Measurements from ENCODE around the gene CDC25A. TPM values are rescaled to one million over a fixed set of nuclear protein-coding genes. Genes with fewer than 3 reads are reported as not detected.
A peak's percentile ranks its signal among the peaks of the same experiment; 100 is the strongest.

The CDC25A gene
- total and polyA plus RNA-seq, 7 experiments from 2014 or later, result 0.61 to 20.7 TPM; not detected in 5

DNA sequence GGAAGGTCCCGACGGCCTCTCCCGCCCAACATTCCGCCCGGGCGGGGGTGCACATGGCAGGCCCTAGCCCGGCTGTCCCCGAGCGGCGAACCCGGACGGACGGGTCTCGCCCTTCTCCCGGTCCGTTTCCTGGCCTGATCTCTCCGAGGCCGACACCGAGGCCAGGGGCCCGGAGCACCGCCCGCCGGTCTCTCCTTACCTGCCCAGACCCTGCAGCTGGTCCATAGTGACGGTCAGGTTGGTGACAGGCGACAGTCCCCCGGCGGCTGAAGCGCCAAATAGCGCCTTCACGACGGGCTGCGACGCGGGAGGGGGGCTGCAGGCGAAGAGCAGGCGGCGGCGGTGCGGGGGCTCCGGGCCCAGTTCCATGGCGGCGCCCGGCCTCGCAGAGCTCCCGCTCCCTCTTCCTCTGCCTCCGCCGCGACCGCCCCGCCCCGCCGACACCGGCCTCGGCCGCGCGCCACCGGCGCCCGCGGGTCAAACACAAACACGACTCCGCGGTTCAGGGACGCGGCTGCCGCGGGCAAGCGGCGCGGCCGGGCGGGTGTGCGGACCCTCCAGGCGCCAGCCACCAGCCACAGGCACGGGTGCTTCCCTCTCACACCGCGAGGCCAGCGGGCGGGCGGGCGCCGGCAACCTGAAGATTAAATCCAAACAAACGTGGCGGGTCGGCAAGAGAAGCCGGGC, 495 bp downstream of the CDC25A start:
- ChIA-PET CTCF (interaction anchor here (0.5 to 1.2 kb wide), 3 partner anchors 11 to 249 kb away, joined by 3 to 7 read pairs (median 3); no protein-coding TSS in a partner anchor), POLR2A (interaction anchor here (0.9 kb wide), 1 partner anchor 54 kb away, joined by 4 read pairs; the partner anchor contains the start of gene ZNF589)
- no peak overlapping the region for H3K27ac ChIP-seq (ENCODE audit: low read depth, low read length)
- H3K9me3 ChIP-seq (ENCODE audit: control insufficient read depth in 2 of 3, low read length in 3 of 3), result no peaks in the 10 kb centered on the region
- ATAC-seq, result peak; percentile 7
- peaks cover 4 to 6% of the 10 kb centered on the region in 2 donors for H3K4me1 ChIP-seq (ENCODE audit: control insufficient read depth in 2 of 2, insufficient read depth in 2 of 2, low read length in 2 of 2)
- H3K27me3 Mint-ChIP-seq, result peaks cover 0 to 21% (median 14%) of the 10 kb centered on the region in 5 donors
- H3K27me3 ChIP-seq (ENCODE audit: control insufficient read depth in 2 of 2, insufficient read depth in 2 of 2, low read length in 2 of 2), result no peaks in the 10 kb centered on the region
- H3K4me3 ChIP-seq (ENCODE audit: low read length), result peak overlapping the region; percentile 88
- H3K27ac Mint-ChIP-seq, result peak overlapping the region in 2 of 9 donors; percentile 60 to 84
- DNase-seq, result peak in 2 of 9 donors; percentile 30 to 67
- peaks cover 6 to 40% (median 13%) of the 10 kb centered on the region in 7 donors for H3K4me1 Mint-ChIP-seq
- intact Hi-C loops (cut with micrococcal nuclease), result loop anchor here (1.0 to 5.0 kb wide), 17 partner anchors 54 to 1285 kb away; partner anchors contain the start of genes CCDC51 (in 2 of the 2), NME6 (in 2 of the 2), PFKFB4 (in 2 of the 2) and TMA7 (in 2 of the 2)
- peak overlapping the region; percentile 89 to 96 (median 94) for H3K4me3 Mint-ChIP-seq
- no peaks in the 10 kb centered on the region for H3K9me3 Mint-ChIP-seq
- H3K36me3 ChIP-seq (ENCODE audit: control insufficient read depth in 2 of 3, insufficient read depth in 3 of 3, low read length in 3 of 3), result no peaks in the 10 kb centered on the region
- H3K36me3 Mint-ChIP-seq, result peaks cover 0 to 23% (median 0%) of the 10 kb centered on the region in 5 donors

DNA sequence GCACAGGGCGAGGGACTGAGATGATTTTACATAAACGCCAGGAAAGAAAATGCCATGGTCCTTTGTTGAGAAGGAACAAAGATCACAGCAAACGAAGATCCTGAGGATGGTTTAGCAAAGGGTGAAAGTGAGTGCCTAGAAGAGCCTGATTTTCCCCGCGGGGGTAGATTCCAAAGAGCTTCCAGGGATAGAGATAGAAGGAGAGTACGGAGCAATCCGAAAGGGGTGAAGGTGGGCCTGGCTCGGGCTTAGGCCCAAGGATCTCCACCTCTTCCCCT, 977 bp downstream of the CDC25A start:
- H3K27ac ChIP-seq (ENCODE audit: low read depth, low read length), result no peak overlapping the region
- no peaks in the 10 kb centered on the region for H3K9me3 ChIP-seq (ENCODE audit: control insufficient read depth in 2 of 3, low read length in 3 of 3)
- H3K4me3 ChIP-seq (ENCODE audit: low read length), result peak overlapping the region; percentile 35
- intact Hi-C loops (cut with micrococcal nuclease), result loop anchor here in 1 of 2 donors (5.0 kb wide), 3 partner anchors 470 to 1285 kb away; partner anchors contain the start of genes ARIH2 and DAG1
- H3K4me3 Mint-ChIP-seq, result peak overlapping the region; percentile 49 to 94 (median 82)
- H3K36me3 ChIP-seq (ENCODE audit: control insufficient read depth in 2 of 3, insufficient read depth in 3 of 3, low read length in 3 of 3), result no peaks in the 10 kb centered on the region
- peaks cover 0 to 21% (median 15%) of the 10 kb centered on the region in 5 donors for H3K27me3 Mint-ChIP-seq
- peak overlapping the region in 3 of 9 donors; percentile 8 to 56 (median 9) for H3K27ac Mint-ChIP-seq
- no peak for DNase-seq
- no peaks in the 10 kb centered on the region for H3K27me3 ChIP-seq (ENCODE audit: control insufficient read depth in 2 of 2, insufficient read depth in 2 of 2, low read length in 2 of 2)
- peaks cover 4 to 6% of the 10 kb centered on the region in 2 donors for H3K4me1 ChIP-seq (ENCODE audit: control insufficient read depth in 2 of 2, insufficient read depth in 2 of 2, low read length in 2 of 2)
- no peak for ATAC-seq
- POLR2A ChIA-PET, result no interaction called here
- CTCF ChIA-PET, result no interaction called here
- no peaks in the 10 kb centered on the region for H3K9me3 Mint-ChIP-seq
- peaks cover 0 to 26% (median 0%) of the 10 kb centered on the region in 5 donors for H3K36me3 Mint-ChIP-seq
- peaks cover 6 to 45% (median 13%) of the 10 kb centered on the region in 7 donors for H3K4me1 Mint-ChIP-seq

DNA sequence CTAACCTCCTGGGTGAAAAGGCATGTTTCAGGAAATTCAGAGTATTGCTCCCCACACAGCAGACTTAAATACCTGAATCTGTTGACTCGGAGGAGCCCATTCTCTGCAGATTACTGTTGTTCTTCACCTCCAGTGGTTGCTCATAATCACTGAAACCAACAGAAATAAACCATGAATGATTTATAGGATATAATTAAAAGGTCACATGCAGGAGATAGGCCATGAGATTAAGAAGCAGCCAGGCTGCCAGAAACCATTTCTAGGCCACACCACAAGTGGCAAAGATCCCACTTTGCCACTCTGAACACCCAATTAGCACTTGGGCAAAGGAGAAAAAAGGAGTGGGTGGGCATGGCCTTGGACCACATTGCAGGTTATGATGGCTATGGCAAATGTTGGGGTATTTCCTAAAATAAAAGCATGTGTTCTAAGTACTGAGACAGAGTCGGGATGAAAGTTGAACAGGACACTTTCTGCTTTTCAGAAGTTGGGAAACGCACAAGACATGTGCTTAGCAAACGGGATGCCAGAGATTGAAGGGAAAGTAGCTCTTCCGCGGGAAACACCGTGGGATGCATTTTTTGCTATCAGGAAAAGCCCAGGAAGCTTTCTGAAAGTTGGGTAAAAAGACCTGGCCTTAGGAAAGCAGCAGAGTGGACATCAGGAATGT, 1.5 kb downstream of the CDC25A start:
- H3K4me3 Mint-ChIP-seq, result peak overlapping the region; percentile 49 to 94 (median 82)
- H3K27ac Mint-ChIP-seq, result peak overlapping the region in 3 of 9 donors; percentile 8 to 56 (median 9)
- Histone ChIP-seq H3K9me3 (ENCODE audit: control insufficient read depth in 2 of 3, low read length in 3 of 3) (no peaks in the 10 kb centered on the region), H3K4me1 (ENCODE audit: control insufficient read depth in 2 of 2, insufficient read depth in 2 of 2, low read length in 2 of 2) (peaks cover 4 to 6% of the 10 kb centered on the region in 2 donors), H3K36me3 (ENCODE audit: control insufficient read depth in 2 of 3, insufficient read depth in 3 of 3, low read length in 3 of 3) (no peaks in the 10 kb centered on the region), H3K27me3 (ENCODE audit: control insufficient read depth in 2 of 2, insufficient read depth in 2 of 2, low read length in 2 of 2) (no peaks in the 10 kb centered on the region), H3K4me3 (ENCODE audit: low read length) (no peak overlapping the region), H3K27ac (ENCODE audit: low read depth, low read length) (no peak overlapping the region)
- intact Hi-C loops (cut with micrococcal nuclease), result loop anchor here in 1 of 2 donors (5.0 kb wide), 3 partner anchors 471 to 1286 kb away; partner anchors contain the start of genes ARIH2 and DAG1
- H3K4me1 Mint-ChIP-seq, result peaks cover 6 to 49% (median 13%) of the 10 kb centered on the region in 7 donors
- no peak for DNase-seq
- H3K27me3 Mint-ChIP-seq, result peaks cover 0 to 21% (median 17%) of the 10 kb centered on the region in 5 donors
- POLR2A ChIA-PET, result no interaction called here
- H3K36me3 Mint-ChIP-seq, result peaks cover 0 to 31% (median 0%) of the 10 kb centered on the region in 5 donors
- no peak for ATAC-seq
- CTCF ChIA-PET, result no interaction called here
- H3K9me3 Mint-ChIP-seq, result no peaks in the 10 kb centered on the region

DNA sequence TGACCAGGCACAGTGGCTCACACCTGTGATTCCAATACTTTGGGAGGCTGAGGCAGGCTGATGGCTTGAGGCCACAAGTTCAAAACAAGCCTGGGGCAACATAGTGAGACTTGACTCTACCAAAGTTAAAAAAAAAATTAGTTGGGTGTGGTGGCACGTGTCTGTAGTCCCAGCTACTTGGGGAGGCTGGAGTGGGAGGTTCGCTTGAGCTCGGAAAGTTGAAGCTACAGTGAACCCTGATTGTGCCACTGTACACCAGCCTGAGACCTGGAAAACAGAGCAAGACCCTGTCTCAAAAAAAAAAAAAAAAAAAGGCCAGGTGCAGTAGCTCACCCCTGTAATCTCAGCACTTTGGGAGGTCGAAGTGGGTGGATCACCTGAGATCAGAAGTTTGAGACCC, 3.1 kb downstream of the CDC25A start:
- ATAC-seq, result no peak
- H3K36me3 Mint-ChIP-seq, result peaks cover 0 to 36% (median 0%) of the 10 kb centered on the region in 5 donors
- Histone ChIP-seq H3K36me3 (ENCODE audit: control insufficient read depth in 2 of 3, insufficient read depth in 3 of 3, low read length in 3 of 3) (no peaks in the 10 kb centered on the region), H3K27me3 (ENCODE audit: control insufficient read depth in 2 of 2, insufficient read depth in 2 of 2, low read length in 2 of 2) (no peaks in the 10 kb centered on the region), H3K9me3 (ENCODE audit: control insufficient read depth in 2 of 3, low read length in 3 of 3) (no peaks in the 10 kb centered on the region), H3K27ac (ENCODE audit: low read depth, low read length) (no peak overlapping the region), H3K4me1 (ENCODE audit: control insufficient read depth in 2 of 2, insufficient read depth in 2 of 2, low read length in 2 of 2) (peaks cover 4 to 6% of the 10 kb centered on the region in 2 donors), H3K4me3 (ENCODE audit: low read length) (no peak overlapping the region)
- peaks cover 6 to 57% (median 13%) of the 10 kb centered on the region in 7 donors for H3K4me1 Mint-ChIP-seq
- ChIA-PET CTCF (interaction anchor here (0.6 kb wide), 1 partner anchor 9 kb away, joined by 3 read pairs; no protein-coding TSS in a partner anchor), POLR2A (no interaction called here)
- no peak overlapping the region for H3K27ac Mint-ChIP-seq
- peak overlapping the region in 1 of 10 donors; percentile 20 for H3K4me3 Mint-ChIP-seq
- peaks cover 0 to 21% (median 17%) of the 10 kb centered on the region in 5 donors for H3K27me3 Mint-ChIP-seq
- H3K9me3 Mint-ChIP-seq, result no peaks in the 10 kb centered on the region
- no peak for DNase-seq
- intact Hi-C loops (cut with micrococcal nuclease), result loop anchor here in 1 of 2 donors (5.0 kb wide), 3 partner anchors 472 to 1287 kb away; partner anchors contain the start of genes ARIH2 and DAG1

DNA sequence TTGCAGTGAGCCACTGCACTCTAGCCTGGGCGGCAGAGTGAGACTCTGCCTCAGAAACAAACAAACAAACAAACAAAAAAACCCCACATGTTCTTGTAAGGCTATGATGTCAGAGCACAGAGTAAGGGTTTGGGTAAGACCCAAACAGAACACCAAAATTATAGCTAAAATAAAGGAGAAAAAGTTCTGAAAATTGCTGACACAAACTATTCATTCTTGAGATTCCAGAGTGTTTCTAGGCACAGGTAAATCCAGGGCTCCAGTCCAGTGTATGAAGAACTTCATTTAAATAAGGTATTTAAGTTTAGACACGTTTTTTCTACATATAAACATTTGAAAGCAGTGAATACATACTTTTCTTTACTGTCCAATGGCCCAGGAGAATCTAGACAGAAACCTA, 3.9 kb downstream of the CDC25A start:
- Mint-ChIP-seq H3K4me1 (peaks cover 6 to 57% (median 13%) of the 10 kb centered on the region in 7 donors), H3K27me3 (peaks cover 0 to 21% (median 17%) of the 10 kb centered on the region in 5 donors), H3K36me3 (peaks cover 0 to 36% (median 0%) of the 10 kb centered on the region in 5 donors), H3K4me3 (no peak overlapping the region), H3K27ac (no peak overlapping the region), H3K9me3 (no peaks in the 10 kb centered on the region)
- Histone ChIP-seq H3K27me3 (ENCODE audit: control insufficient read depth in 2 of 2, insufficient read depth in 2 of 2, low read length in 2 of 2) (no peaks in the 10 kb centered on the region), H3K36me3 (ENCODE audit: control insufficient read depth in 2 of 3, insufficient read depth in 3 of 3, low read length in 3 of 3) (no peaks in the 10 kb centered on the region), H3K4me3 (ENCODE audit: low read length) (no peak overlapping the region), H3K27ac (ENCODE audit: low read depth, low read length) (no peak overlapping the region), H3K9me3 (ENCODE audit: control insufficient read depth in 2 of 3, low read length in 3 of 3) (no peaks in the 10 kb centered on the region), H3K4me1 (ENCODE audit: control insufficient read depth in 2 of 2, insufficient read depth in 2 of 2, low read length in 2 of 2) (peaks cover 4 to 6% of the 10 kb centered on the region in 2 donors)
- intact Hi-C loops (cut with micrococcal nuclease), result no loop called here
- CTCF ChIA-PET, result interaction anchor here (0.5 to 0.6 kb wide), 2 partner anchors 284 to 361 kb away, joined by 3 to 4 read pairs; no protein-coding TSS in a partner anchor
- POLR2A ChIA-PET, result no interaction called here
- no peak for DNase-seq
- ATAC-seq, result no peak

DNA sequence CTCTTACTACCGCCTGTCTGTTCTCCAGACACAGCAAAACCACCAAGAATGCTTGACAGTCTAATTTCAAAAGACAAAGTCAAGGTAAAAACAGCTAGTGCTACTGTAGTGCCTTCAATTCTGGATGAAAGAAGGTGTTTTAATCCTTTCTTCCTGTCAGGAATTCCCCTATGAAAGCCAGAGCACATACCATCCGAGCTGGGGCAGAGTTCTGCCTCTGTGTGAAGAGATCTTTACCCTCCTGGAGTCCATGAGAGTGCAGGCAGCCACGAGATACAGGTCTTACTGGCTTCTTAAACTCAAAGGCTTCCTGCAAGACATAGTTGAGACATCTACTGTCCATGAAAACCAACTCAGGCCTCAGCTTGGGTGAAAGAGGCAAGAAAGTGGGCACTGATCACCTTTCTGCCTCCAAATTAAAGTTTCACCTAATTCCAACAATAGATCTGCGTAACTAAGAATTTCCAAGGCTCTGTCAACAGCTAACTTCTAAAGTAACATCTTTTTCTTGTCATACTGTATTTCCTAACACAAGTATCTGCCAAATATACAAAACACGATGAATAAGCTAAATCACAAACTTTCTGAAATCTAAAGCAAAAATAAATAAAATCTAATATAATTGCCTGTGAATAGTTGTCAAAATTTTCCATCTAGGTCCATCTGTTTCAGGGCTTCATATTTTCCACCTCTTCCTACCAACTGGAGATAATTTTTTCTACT, 7.5 kb downstream of the CDC25A start:
- intact Hi-C loops (cut with micrococcal nuclease), result no loop called here
- H3K27ac Mint-ChIP-seq, result peak overlapping the region in 1 of 9 donors; percentile 21
- Histone ChIP-seq H3K27me3 (ENCODE audit: control insufficient read depth in 2 of 2, insufficient read depth in 2 of 2, low read length in 2 of 2) (no peaks in the 10 kb centered on the region), H3K9me3 (ENCODE audit: control insufficient read depth in 2 of 3, low read length in 3 of 3) (no peaks in the 10 kb centered on the region), H3K27ac (ENCODE audit: low read depth, low read length) (no peak overlapping the region), H3K4me3 (ENCODE audit: low read length) (no peak overlapping the region), H3K36me3 (ENCODE audit: control insufficient read depth in 2 of 3, insufficient read depth in 3 of 3, low read length in 3 of 3) (no peaks in the 10 kb centered on the region), H3K4me1 (ENCODE audit: control insufficient read depth in 2 of 2, insufficient read depth in 2 of 2, low read length in 2 of 2) (no peaks in the 10 kb centered on the region)
- DNase-seq, result no peak
- no peaks in the 10 kb centered on the region for H3K9me3 Mint-ChIP-seq
- CTCF ChIA-PET, result no interaction called here
- H3K4me1 Mint-ChIP-seq, result peaks cover 0 to 42% (median 0%) of the 10 kb centered on the region in 7 donors
- peaks cover 0 to 24% (median 0%) of the 10 kb centered on the region in 5 donors for H3K36me3 Mint-ChIP-seq
- H3K4me3 Mint-ChIP-seq, result no peak overlapping the region
- peaks cover 0 to 11% (median 7%) of the 10 kb centered on the region in 5 donors for H3K27me3 Mint-ChIP-seq
- ATAC-seq, result no peak
- POLR2A ChIA-PET, result interaction anchor here (0.5 kb wide), 1 partner anchor 1128 kb away, joined by 3 read pairs; no protein-coding TSS in a partner anchor

Data from naive thymus-derived CD4-positive, alpha-beta T cell (primary cell).